Tracheal epithelial cell (primary cell): ENCODE results near the gene KLHL25. TPM values are rescaled to one million over a fixed set of nuclear protein-coding genes. Genes with fewer than 3 reads are reported as not detected.

ENCODE experiments used
- total RNA-seq: library from RNA; depleted of rRNA; stranded (reverse); fragments of >200 nt; gene quantifications from 2 replicates; pipeline ENCODE4 v1.2.1, GENCODE V29; 2014

KLHL25 gene, protein sequence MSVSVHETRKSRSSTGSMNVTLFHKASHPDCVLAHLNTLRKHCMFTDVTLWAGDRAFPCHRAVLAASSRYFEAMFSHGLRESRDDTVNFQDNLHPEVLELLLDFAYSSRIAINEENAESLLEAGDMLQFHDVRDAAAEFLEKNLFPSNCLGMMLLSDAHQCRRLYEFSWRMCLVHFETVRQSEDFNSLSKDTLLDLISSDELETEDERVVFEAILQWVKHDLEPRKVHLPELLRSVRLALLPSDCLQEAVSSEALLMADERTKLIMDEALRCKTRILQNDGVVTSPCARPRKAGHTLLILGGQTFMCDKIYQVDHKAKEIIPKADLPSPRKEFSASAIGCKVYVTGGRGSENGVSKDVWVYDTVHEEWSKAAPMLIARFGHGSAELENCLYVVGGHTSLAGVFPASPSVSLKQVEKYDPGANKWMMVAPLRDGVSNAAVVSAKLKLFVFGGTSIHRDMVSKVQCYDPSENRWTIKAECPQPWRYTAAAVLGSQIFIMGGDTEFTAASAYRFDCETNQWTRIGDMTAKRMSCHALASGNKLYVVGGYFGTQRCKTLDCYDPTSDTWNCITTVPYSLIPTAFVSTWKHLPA
- 4.5 and 7.2 TPM in 2 replicates for total RNA-seq

DNA sequence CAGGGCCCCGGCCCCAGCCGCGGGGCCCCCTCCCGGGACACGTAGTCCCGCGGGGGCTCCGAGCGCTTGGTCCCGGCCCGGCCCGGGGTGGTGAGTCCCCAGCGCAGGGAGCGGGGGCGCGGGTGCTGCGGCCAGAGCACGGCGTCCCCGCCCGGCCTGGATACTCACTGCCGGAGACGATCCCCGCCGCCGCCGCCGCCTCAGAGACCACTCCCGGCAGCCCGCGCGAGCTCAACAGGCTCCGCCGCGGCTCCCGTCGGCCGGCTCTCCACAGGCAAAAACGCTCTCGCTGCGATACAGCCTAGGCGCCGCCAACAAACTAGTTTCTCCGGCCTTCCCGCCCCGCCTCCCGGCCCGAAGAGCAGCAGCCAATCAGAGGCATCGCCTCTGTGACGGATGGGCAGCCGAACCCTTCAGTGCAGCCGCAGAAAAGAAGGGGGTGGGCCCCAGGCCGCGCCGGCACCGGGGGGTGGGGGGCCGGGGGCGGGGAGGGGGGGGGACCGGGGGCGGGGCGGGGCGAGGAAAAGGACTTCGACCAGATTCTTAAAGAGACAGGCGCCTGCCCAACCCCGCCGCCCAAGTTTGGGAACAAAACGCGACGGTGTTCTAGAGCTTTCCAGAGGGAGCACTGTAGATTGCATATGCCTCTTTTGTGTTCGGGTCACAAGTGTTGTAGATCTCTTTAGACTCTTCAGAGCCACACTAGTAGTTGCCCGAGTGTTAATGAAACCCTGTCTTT is at the start of gene KLHL25:
Gene KLHL25, minus strand, starts transcription at position 328 of the 739 bp plus-strand sequence. CDS start 25,115 bp downstream, outside the sequence.

